Hepatocyte (in vitro differentiated cells): ENCODE results near the gene SLMAP. TPM values are rescaled to one million over a fixed set of nuclear protein-coding genes. Genes with fewer than 3 reads are reported as not detected.

Experiments
- DNase-seq: peaks from one replicate; pipeline ENCODE4 v3.0.0-alpha.2; 2016; ENCODE audit warnings: low spot score
- H2AFZ ChIP-seq: fragments of 200-600 bp; sonication (generic); 2 replicates; pipeline ENCODE4 v1.6.0; 2016; ENCODE audit warnings: antibody characterized with exemption, mild to moderate bottlenecking
- H3K27ac ChIP-seq: fragments of 200-600 bp; sonication (generic); 2 replicates; pipeline ENCODE4 v1.5.1; 2016; ENCODE audit warnings: mild to moderate bottlenecking
- H3K27me3 ChIP-seq: fragments of 200-600 bp; sonication (generic); 2 replicates; pipeline ENCODE4 v1.6.1; 2016
- H3K36me3 ChIP-seq: fragments of 200-600 bp; sonication (generic); replicated peaks from 2 replicates; pipeline ENCODE4 v1.5.1; 2016; ENCODE audit warnings: low read depth; ENCODE audit not compliant: insufficient read depth
- H3K4me1 ChIP-seq: fragments of 200-600 bp; sonication (generic); 2 replicates; pipeline ENCODE4 v1.5.1; 2016; ENCODE audit warnings: mild to moderate bottlenecking, moderate library complexity; ENCODE audit not compliant: insufficient read depth
- H3K4me2 ChIP-seq: fragments of 200-600 bp; sonication (generic); 2 replicates; pipeline ENCODE4 v1.6.0; 2016
- H3K4me3 ChIP-seq: fragments of 200-600 bp; sonication (generic); 2 replicates; pipeline ENCODE4 v1.5.1; 2016; ENCODE audit warnings: mild to moderate bottlenecking
- H3K79me2 ChIP-seq: fragments of 200-600 bp; sonication (generic); 2 replicates; pipeline ENCODE4 v1.6.0; 2017; ENCODE audit warnings: mild to moderate bottlenecking
- H3K9me2 ChIP-seq: fragments of 200-600 bp; sonication (generic); replicated peaks from 2 replicates; pipeline ENCODE4 v1.6.0; 2017; ENCODE audit warnings: mild to moderate bottlenecking; ENCODE audit not compliant: insufficient read depth
- H3K9me3 ChIP-seq: fragments of 200-600 bp; sonication (generic); 2 replicates; pipeline ENCODE4 v1.5.1; 2016; ENCODE audit warnings: low read depth, mild to moderate bottlenecking
- H4K20me1 ChIP-seq: fragments of 200-600 bp; sonication (generic); 2 replicates; pipeline ENCODE4 v1.6.0; 2016; ENCODE audit warnings: mild to moderate bottlenecking; ENCODE audit not compliant: insufficient read depth, poor library complexity, severe bottlenecking
- CTCF ChIP-seq: fragments of 200-600 bp; sonication (generic); IDR thresholded peaks from 2 replicates; pipeline ENCODE4 v1.5.1; 2016; ENCODE audit warnings: antibody characterized with exemption, mild to moderate bottlenecking; ENCODE audit not compliant: poor library complexity
- EZH2 ChIP-seq: fragments of 200-600 bp; sonication (generic); IDR thresholded peaks from 2 replicates; pipeline ENCODE4 v1.6.1; 2016; ENCODE audit warnings: antibody characterized with exemption, mild to moderate bottlenecking, borderline replicate concordance
- EZH2phosphoT487 ChIP-seq: fragments of 200-600 bp; sonication (generic); IDR thresholded peaks from one replicate; pipeline ENCODE4 v1.6.1; 2018; ENCODE audit warnings: antibody characterized with exemption, mild to moderate bottlenecking, low read depth, moderate library complexity; ENCODE audit not compliant: unreplicated experiment, severe bottlenecking
- WGBS: methylation state at CpG from one replicate; pipeline ENCODE4 v1.1.6; 2016; ENCODE audit warnings: low lambda C conversion rate; ENCODE audit errors: missing lambda C conversion rate; 5-methylcytosine and 5-hydroxymethylcytosine counted together
- polyA plus RNA-seq: library from polyadenylated mRNA; unstranded; fragments of >200 nt; fragmentation: Nextera tagmentation; extraction: Ambion mirVana; gene quantifications from 2 replicates; pipeline ENCODE4 v1.2.1, GENCODE V29; 2016
- total RNA-seq: library from RNA; depleted of rRNA; stranded (reverse); fragments of >200 nt; gene quantifications from 2 replicates; pipeline ENCODE4 v1.2.3, GENCODE V29; 2014

Gene SLMAP
- total and polyA plus RNA-seq, 2 experiments from 2014 or later = 22.8 to 46.0 TPM

GRCh38 chr3:57928511-57928910, 172.4 kb downstream of the SLMAP start:
- Histone ChIP-seq H3K36me3 (no peaks in the 10 kb centered on the region), H3K9me2 (no peaks in the 10 kb centered on the region), H3K27me3 (no peaks in the 10 kb centered on the region), H3K4me3 (no peak overlapping the region), H3K9me3 (no peaks in the 10 kb centered on the region), H3K27ac (no peak overlapping the region), H4K20me1 (no peaks in the 10 kb centered on the region), H3K4me1 (no peaks in the 10 kb centered on the region), H2AFZ (no peak overlapping the region), H3K4me2 (no peak overlapping the region), H3K79me2 (no peaks in the 10 kb centered on the region)
- no peak for DNase-seq
- 77% methylated on average over 2 of the region's 2 CpGs for WGBS
- no peak for TF ChIP-seq EZH2phosphoT487
- TF ChIP-seq EZH2 = no peak
- no peak for TF ChIP-seq CTCF

GRCh38 chr3:57929988-57930387, 173.9 kb downstream of the SLMAP start:
- no peaks in the 10 kb centered on the region for H3K79me2 ChIP-seq
- no peak overlapping the region for H2AFZ ChIP-seq
- WGBS = 90% methylated on average over 2 of the region's 2 CpGs
- no peaks in the 10 kb centered on the region for H3K9me2 ChIP-seq
- TF ChIP-seq EZH2 (no peak), CTCF (no peak), EZH2phosphoT487 (no peak)
- no peaks in the 10 kb centered on the region for H3K4me1 ChIP-seq
- H4K20me1 ChIP-seq = no peaks in the 10 kb centered on the region
- no peaks in the 10 kb centered on the region for H3K27me3 ChIP-seq
- no peaks in the 10 kb centered on the region for H3K36me3 ChIP-seq
- H3K4me2 ChIP-seq = no peak overlapping the region
- DNase-seq = no peak
- no peaks in the 10 kb centered on the region for H3K9me3 ChIP-seq
- H3K27ac ChIP-seq = no peak overlapping the region
- H3K4me3 ChIP-seq = no peak overlapping the region

GRCh38 chr3:57933602-57934001, 177.5 kb downstream of the SLMAP start:
- peak overlapping the region; percentile 22 for H3K27ac ChIP-seq
- no peak overlapping the region for H3K4me2 ChIP-seq
- DNase-seq = no peak
- no peaks in the 10 kb centered on the region for H3K9me3 ChIP-seq
- WGBS = 81% methylated on average over 2 of the region's 2 CpGs
- no peaks in the 10 kb centered on the region for H3K9me2 ChIP-seq
- TF ChIP-seq CTCF = no peak
- H4K20me1 ChIP-seq = no peaks in the 10 kb centered on the region
- H3K4me1 ChIP-seq = no peaks in the 10 kb centered on the region
- H2AFZ ChIP-seq = no peak overlapping the region
- H3K27me3 ChIP-seq = no peaks in the 10 kb centered on the region
- H3K36me3 ChIP-seq = no peaks in the 10 kb centered on the region
- H3K79me2 ChIP-seq = no peaks in the 10 kb centered on the region
- no peak overlapping the region for H3K4me3 ChIP-seq

- no peaks in the 10 kb centered on the region for H3K36me3 ChIP-seq
- 85% methylated on average over 7 of the region's 7 CpGs for WGBS
- no peak for DNase-seq
- H3K4me2 ChIP-seq = no peak overlapping the region
- no peak overlapping the region for H3K27ac ChIP-seq
- H3K4me3 ChIP-seq = no peak overlapping the region
- H3K9me2 ChIP-seq = no peaks in the 10 kb centered on the region
- no peaks in the 10 kb centered on the region for H3K9me3 ChIP-seq
- H3K79me2 ChIP-seq = no peaks in the 10 kb centered on the region
- TF ChIP-seq EZH2 = no peak
- no peak for TF ChIP-seq EZH2phosphoT487
- no peak for TF ChIP-seq CTCF
- H4K20me1 ChIP-seq = no peaks in the 10 kb centered on the region
- H2AFZ ChIP-seq = no peak overlapping the region
- no peaks in the 10 kb centered on the region for H3K4me1 ChIP-seq
- no peaks in the 10 kb centered on the region for H3K27me3 ChIP-seq
Observed at GRCh38 chr3:57934373-57934772, 178.3 kb downstream of the SLMAP start.
